HG02884 (cell line): ENCODE results near the gene HERPUD1.

Experiments
- ATAC-seq: cut with Tn5 transposase; IDR thresholded peaks from one replicate; pipeline ENCODE4 v1.9.1; 2021; ENCODE audit warnings: mild to moderate bottlenecking, moderate library complexity; ENCODE audit not compliant: unreplicated experiment

HERPUD1 gene

GRCh38 chr16:56994311-56994710 lies 62.4 kb downstream of the HERPUD1 start:
- ATAC-seq = no peak
